Astrocyte of the hippocampus (primary cell): Measurements from ENCODE around the gene PCDH1.

Experiments
- DNase-seq: peaks from one replicate; pipeline ENCODE4 v3.0.0; 2011; ENCODE audit warnings: low read depth, low spot score

Gene PCDH1

DNA sequence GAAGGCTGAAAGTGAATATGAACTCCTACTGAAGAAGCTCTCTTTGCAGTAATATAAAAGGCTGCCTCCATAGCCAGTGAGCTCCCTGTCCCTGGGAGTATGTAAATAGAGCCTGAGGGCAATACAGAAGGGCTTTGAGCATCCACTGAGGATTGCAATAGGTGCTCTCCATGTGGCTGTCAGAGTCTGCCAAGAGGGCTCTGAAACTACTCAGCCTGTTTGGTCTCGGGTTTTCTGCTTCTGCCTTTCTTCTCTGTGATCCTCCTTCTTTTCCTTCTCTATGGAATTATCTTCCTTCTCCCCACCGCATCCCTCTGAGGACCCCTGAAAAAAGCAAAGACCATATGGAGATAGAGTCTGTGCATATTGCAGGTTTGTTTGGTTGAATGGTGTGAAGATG, 69.4 kb downstream of the PCDH1 start:
- DNase-seq, result no peak

DNA sequence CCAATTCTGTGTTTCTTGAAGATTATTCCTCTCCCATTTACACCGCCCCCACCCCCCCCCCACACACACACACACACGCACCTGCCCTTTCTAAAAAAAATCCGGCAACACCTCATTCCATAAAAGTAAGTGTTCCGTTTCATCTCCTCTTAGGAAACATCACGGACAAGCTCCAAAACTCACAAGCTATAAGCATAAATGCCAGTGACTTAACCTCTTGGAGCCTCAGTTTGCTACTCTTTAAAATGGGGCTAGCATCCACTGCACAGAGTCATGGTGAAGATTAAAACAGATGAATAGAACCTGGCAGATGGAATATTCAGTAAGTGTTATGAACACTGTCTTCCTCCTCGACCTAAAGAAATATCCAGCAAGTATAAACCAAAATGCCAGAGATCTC, 70.5 kb downstream of the PCDH1 start:
- no peak for DNase-seq

DNA sequence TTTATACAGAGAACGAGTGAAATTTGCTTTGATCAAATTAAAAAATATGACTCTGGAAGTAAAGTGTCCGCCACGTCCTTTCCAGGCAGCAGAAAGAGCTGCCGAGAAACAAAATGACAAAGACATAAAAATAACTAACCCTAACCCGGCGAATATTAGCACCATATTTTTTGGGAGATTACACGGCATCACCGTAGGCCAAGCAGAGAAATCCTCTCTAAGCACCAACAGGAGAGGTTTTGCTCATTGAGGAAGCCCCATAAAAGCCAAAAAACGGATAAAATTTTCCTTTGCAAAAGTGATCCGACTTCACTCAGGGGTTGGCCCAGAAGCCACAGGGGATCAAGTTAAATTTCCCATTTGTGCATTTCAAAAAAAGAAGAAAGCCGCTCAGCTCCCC, 70.9 kb downstream of the PCDH1 start:
- no peak for DNase-seq

DNA sequence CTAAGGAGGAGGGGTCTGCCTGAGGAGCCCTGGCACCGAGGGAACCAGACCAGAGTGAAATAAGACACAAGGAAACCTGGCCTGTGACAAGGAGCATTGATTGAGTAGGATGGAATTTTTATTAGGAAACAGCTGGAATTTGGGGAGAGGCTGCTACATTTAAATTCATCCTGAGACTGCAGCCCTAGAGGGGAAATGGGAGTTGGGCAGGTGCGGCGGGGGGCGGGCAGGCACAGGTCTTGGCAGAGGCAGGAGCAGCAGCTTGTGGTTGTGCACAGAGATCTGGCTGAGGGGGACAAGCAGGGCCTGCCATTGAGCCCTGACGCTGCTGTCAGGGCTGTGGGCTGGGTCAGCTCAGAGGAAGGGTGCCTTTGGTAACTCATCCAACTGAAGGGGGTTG, 71.6 kb downstream of the PCDH1 start:
- DNase-seq, result no peak

GRCh38 chr5:141805874-141806595, 72.2 kb downstream of the PCDH1 start:
- DNase-seq, result no peak

- no peak for DNase-seq
These were observed 73.7 kb downstream of the PCDH1 start for GRCh38 chr5:141804475-141804874.
